Brain microvascular endothelial cell (primary cell): ENCODE results near the gene USP32.

Source experiments
- DNase-seq: peaks from one replicate; pipeline ENCODE4 v3.0.0-alpha.2; 2020
- H3K27ac ChIP-seq: fragments of 250-450 bp; sonication (Bioruptor Pico); 2 replicates; pipeline ENCODE4 v1.5.1; 2020; ENCODE audit warnings: mild to moderate bottlenecking, moderate library complexity
- H3K27me3 ChIP-seq: fragments of 250-450 bp; sonication (Bioruptor Pico); replicated peaks from 2 replicates; pipeline ENCODE4 v1.5.1; 2020; ENCODE audit warnings: mild to moderate bottlenecking
- H3K36me3 ChIP-seq: fragments of 250-450 bp; sonication (Bioruptor Pico); replicated peaks from 2 replicates; pipeline ENCODE4 v1.5.1; 2020; ENCODE audit warnings: mild to moderate bottlenecking
- H3K4me3 ChIP-seq: 2 replicates; pipeline ENCODE4 v1.5.1; 2011; ENCODE audit warnings: low read depth, mild to moderate bottlenecking, control low read depth, low read length, moderate library complexity
- in situ Hi-C: cut with HindIII; loops from 2 replicates; pipeline ENCODE4 v1.10.0; 2017; ENCODE audit warnings: low sequenced_read_pairs, low pct_ligation_motif_present
- TF ChIP-seq, protein P1 (sequence below): IDR thresholded peaks from 2 replicates; pipeline ENCODE4 v1.5.1; 2011; ENCODE audit warnings: low read depth, mild to moderate bottlenecking, moderate library complexity, low read length, control low read depth, inconsistent platforms; ENCODE audit errors: missing control alignments

The USP32 gene

DNA sequence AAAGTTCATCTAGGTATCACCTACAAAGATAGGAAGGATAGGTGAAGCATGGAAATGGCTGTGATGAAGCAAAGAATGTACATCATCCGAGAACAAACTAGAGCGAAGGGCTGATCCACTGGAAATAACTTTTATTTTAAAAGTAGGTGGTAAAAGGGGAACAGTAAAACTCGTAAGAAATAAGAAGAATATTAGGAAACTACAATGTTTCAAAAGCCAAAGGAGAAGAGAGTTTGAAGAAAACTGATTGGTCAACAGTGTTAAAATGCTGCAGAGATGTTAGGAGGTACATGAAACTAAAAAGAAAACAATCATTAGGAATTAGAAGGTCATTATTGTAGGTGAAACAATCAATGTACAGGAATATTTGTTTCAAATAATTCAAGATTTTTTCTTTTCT lies 108.1 kb downstream of the USP32 start:
- no peaks in the 10 kb centered on the region for H3K27me3 ChIP-seq
- in situ Hi-C loops = no loop called here
- no peak overlapping the region for H3K27ac ChIP-seq
- H3K36me3 ChIP-seq = peaks cover 4% of the 10 kb centered on the region
- no peak for DNase-seq
- TF ChIP-seq, protein P1, sequence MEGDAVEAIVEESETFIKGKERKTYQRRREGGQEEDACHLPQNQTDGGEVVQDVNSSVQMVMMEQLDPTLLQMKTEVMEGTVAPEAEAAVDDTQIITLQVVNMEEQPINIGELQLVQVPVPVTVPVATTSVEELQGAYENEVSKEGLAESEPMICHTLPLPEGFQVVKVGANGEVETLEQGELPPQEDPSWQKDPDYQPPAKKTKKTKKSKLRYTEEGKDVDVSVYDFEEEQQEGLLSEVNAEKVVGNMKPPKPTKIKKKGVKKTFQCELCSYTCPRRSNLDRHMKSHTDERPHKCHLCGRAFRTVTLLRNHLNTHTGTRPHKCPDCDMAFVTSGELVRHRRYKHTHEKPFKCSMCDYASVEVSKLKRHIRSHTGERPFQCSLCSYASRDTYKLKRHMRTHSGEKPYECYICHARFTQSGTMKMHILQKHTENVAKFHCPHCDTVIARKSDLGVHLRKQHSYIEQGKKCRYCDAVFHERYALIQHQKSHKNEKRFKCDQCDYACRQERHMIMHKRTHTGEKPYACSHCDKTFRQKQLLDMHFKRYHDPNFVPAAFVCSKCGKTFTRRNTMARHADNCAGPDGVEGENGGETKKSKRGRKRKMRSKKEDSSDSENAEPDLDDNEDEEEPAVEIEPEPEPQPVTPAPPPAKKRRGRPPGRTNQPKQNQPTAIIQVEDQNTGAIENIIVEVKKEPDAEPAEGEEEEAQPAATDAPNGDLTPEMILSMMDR = no peak
- H3K4me3 ChIP-seq = no peak overlapping the region

DNA sequence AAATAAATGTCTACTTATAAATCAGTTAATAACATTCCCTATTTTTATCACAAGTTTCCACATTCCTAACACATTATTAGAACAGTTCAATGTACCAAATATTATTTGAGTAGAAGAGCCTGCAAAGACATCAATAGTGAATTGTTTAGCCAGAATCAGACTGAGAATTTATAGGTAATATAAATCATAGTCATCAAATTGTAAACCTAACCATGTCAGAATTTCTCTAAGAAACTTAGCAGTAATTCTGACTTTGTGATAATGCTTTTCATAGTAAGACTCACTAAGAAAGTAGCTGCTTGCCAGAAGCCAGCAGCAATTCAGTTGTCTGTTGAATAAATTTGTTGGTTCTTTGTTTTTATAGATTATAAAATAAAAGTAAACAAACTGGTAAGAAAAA lies 111.3 kb downstream of the USP32 start:
- TF ChIP-seq, protein P1 = no peak
- no peak for DNase-seq
- no peak overlapping the region for H3K27ac ChIP-seq
- H3K36me3 ChIP-seq = no peaks in the 10 kb centered on the region
- no peak overlapping the region for H3K4me3 ChIP-seq
- in situ Hi-C loops = no loop called here
- H3K27me3 ChIP-seq = no peaks in the 10 kb centered on the region

GRCh38 chr17:60278237-60278636 lies 113.7 kb downstream of the USP32 start:
- in situ Hi-C loops = no loop called here
- no peak for DNase-seq

GRCh38 chr17:60277258-60277657 lies 114.7 kb downstream of the USP32 start:
- H3K27me3 ChIP-seq = no peaks in the 10 kb centered on the region
- no peak for DNase-seq
- in situ Hi-C loops = no loop called here

More at GRCh38 chr17:60278237-60278636, 113.7 kb downstream of the USP32 start:
- no peaks in the 10 kb centered on the region for H3K36me3 ChIP-seq
- no peaks in the 10 kb centered on the region for H3K27me3 ChIP-seq
- H3K4me3 ChIP-seq = no peak overlapping the region
- TF ChIP-seq, protein P1 = no peak
- no peak overlapping the region for H3K27ac ChIP-seq

GRCh38 chr17:60269417-60269816 lies 122.5 kb downstream of the USP32 start:
- DNase-seq = no peak
- in situ Hi-C loops = no loop called here
- TF ChIP-seq, protein P1 = no peak
- Histone ChIP-seq H3K27ac (no peak overlapping the region), H3K36me3 (no peaks in the 10 kb centered on the region), H3K4me3 (no peak overlapping the region), H3K27me3 (no peaks in the 10 kb centered on the region)

More at GRCh38 chr17:60277258-60277657, 114.7 kb downstream of the USP32 start:
- no peak overlapping the region for H3K4me3 ChIP-seq
- no peaks in the 10 kb centered on the region for H3K36me3 ChIP-seq
- H3K27ac ChIP-seq = no peak overlapping the region
- TF ChIP-seq, protein P1 = no peak

DNA sequence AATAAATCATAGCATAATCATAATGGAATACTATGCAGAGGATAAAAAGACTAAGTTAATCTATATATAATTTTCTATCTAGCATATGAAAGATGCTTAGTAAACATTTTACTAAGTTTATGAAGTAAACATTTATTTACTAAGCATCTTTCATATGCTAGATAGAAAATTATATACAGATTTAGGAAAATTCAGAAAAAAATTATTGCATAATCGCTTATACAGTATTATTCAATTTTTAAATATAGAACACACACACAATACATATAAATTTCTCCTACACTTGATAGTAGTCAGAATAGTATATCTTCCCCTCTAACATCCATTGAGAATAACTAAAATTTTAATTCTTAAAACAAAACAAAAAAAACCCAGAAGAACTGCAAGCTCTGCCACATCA lies 131.4 kb downstream of the USP32 start:
- TF ChIP-seq, protein P1 = no peak
- Histone ChIP-seq H3K36me3 (peaks cover 2% of the 10 kb centered on the region), H3K4me3 (no peak overlapping the region), H3K27me3 (no peaks in the 10 kb centered on the region), H3K27ac (no peak overlapping the region)
- DNase-seq = no peak
- in situ Hi-C loops = no loop called here
